HepG2 (cell line): Measurements from ENCODE around the gene PDE1C. TPM values are rescaled to one million over a fixed set of nuclear protein-coding genes. Genes with fewer than 3 reads are reported as not detected.

Experiments
- ATAC-seq: fragments of 200-7000 bp; cut with Tn5 transposase; 3 replicates; pipeline ENCODE4 v1.9.1; 2020; ENCODE audit warnings: mild to moderate bottlenecking, moderate library complexity
- BruUV-seq: library from RNA; stranded (reverse); fragments of 400-500 nt; replicated peaks from 2 replicates; lab custom pipeline; 2021; lab: Mats Ljungman, UMichigan
- CTCF ChIA-PET: fragments of 300-600 bp; formaldehyde crosslinking; extraction: SDS; loops from one replicate; lab custom pipeline; 2021; ENCODE audit warnings: low total read pairs, inconsistent platforms, low intra/inter-chr PET ratio; lab: Yijun Ruan, JAX
- POLR2A ChIA-PET: fragments of 350-600 bp; sonication (Branson Sonifier 250); formaldehyde crosslinking; loops from one replicate; lab custom pipeline; 2020; ENCODE audit warnings: antibody characterized with exemption, inconsistent platforms; lab: Yijun Ruan, JAX
- DNase-seq: peaks from one replicate; pipeline ENCODE4 v3.0.0-alpha.2; 2015; ENCODE audit warnings: low spot score
- FAIRE-seq: peaks from 3 replicates; lab custom pipeline; 2011; peaks lifted over from hg19 to GRCh38; lab: Jason Lieb, UNC
- H2AFZ ChIP-seq: one replicate; pipeline ENCODE4 v1.6.1; 2011; ENCODE audit warnings: low read length, inconsistent platforms
- H3K27ac ChIP-seq: fragments of 300-600 bp; 3 replicates; pipeline ENCODE4 v1.8.0; 2011; ENCODE audit warnings: mixed run types, mild to moderate bottlenecking, mixed read lengths, low read length, inconsistent platforms; ENCODE audit not compliant: insufficient read depth; ENCODE audit errors: extremely low read length
- H3K27me3 ChIP-seq, 2 experiments: fragments of 200-600 bp in 1 of 2; 2 replicates in 1 of 2; 3 replicates in 1 of 2; pipeline versions ENCODE4 v1.6.0 to v1.8.0; 2011; ENCODE audit warnings: low read length in 2 of 2, mild to moderate bottlenecking in 2 of 2, moderate library complexity in 2 of 2, inconsistent platforms in 1 of 2; ENCODE audit not compliant: insufficient read depth in 2 of 2, control insufficient read depth in 1 of 2
- H3K36me3 ChIP-seq, 2 experiments: fragments of 200-600 bp in 1 of 2; replicated peaks in 1 of 2; 2 replicates in 1 of 2; 3 replicates in 1 of 2; pipeline versions ENCODE4 v1.5.1 to v1.8.0; 2011; ENCODE audit warnings: low read length in 2 of 2, inconsistent platforms in 1 of 2; ENCODE audit not compliant: insufficient read depth in 2 of 2, control insufficient read depth in 1 of 2
- H3K4me1 ChIP-seq: 2 replicates; pipeline ENCODE4 v1.5.1; 2012; ENCODE audit warnings: low read length, inconsistent platforms; ENCODE audit not compliant: insufficient read depth
- H3K4me2 ChIP-seq: 2 replicates; pipeline ENCODE4 v1.6.0; 2011; ENCODE audit warnings: low read depth, low read length, inconsistent platforms
- H3K4me3 ChIP-seq, 3 experiments: fragments of 200-600 bp in 1 of 3; sonication (generic), shearing (Covaris generic) in 1 of 3; replicated peaks in 1 of 3; 2 replicates each; pipeline ENCODE4 v1.5.1; 2011 to 2016; ENCODE audit warnings: low read length in 3 of 3, inconsistent platforms in 2 of 3, low read depth in 2 of 3, mild to moderate bottlenecking in 2 of 3, control low read depth in 1 of 3, mixed read lengths in 1 of 3; ENCODE audit not compliant: insufficient read depth in 1 of 3
- H3K79me2 ChIP-seq: one replicate; pipeline ENCODE4 v1.6.1; 2011; ENCODE audit warnings: low read length, inconsistent platforms; ENCODE audit not compliant: insufficient read depth
- H3K9ac ChIP-seq: 2 replicates; pipeline ENCODE4 v1.6.0; 2011; ENCODE audit warnings: mild to moderate bottlenecking, low read depth, low read length, inconsistent platforms; ENCODE audit not compliant: insufficient read depth
- H3K9me3 ChIP-seq: 2 replicates; pipeline ENCODE4 v1.5.1; 2012; ENCODE audit warnings: mild to moderate bottlenecking, low read length
- H4K20me1 ChIP-seq: 2 replicates; pipeline ENCODE4 v1.6.0; 2011; ENCODE audit warnings: inconsistent platforms, mild to moderate bottlenecking, low read length, moderate library complexity; ENCODE audit not compliant: insufficient read depth
- HNRNPK ChIP-seq: fragments of 200-400 bp; formaldehyde crosslinking; IDR thresholded peaks from 2 replicates; pipeline ENCODE4 v1.6.1; 2018; ENCODE audit warnings: low read length, low read depth, moderate library complexity, mild to moderate bottlenecking; ENCODE audit not compliant: poor library complexity, severe bottlenecking
- NCOR1 ChIP-seq: fragments of 200-600 bp; sonication (generic); IDR thresholded peaks from 2 replicates; pipeline ENCODE4 v1.7.0; 2017; ENCODE audit warnings: antibody characterized with exemption, low read length, borderline replicate concordance
- RBAK ChIP-seq: sonication (generic); formaldehyde crosslinking; IDR thresholded peaks from 2 replicates; pipeline ENCODE4 v1.5.1; 2020; ENCODE audit warnings: mild to moderate bottlenecking, missing genetic modification reagents
- SP2 ChIP-seq: sonication (generic); formaldehyde crosslinking; IDR thresholded peaks from 2 replicates; pipeline ENCODE4 v1.5.1; 2020; ENCODE audit warnings: mild to moderate bottlenecking, missing genetic modification reagents
- XRCC5 ChIP-seq: fragments of 200-400 bp; formaldehyde crosslinking; optimal IDR thresholded peaks from 2 replicates; pipeline ENCODE3; 2017; ENCODE audit warnings: mild to moderate bottlenecking, low read length
- ZFYVE20 ChIP-seq: sonication (generic); formaldehyde crosslinking; IDR thresholded peaks from 2 replicates; pipeline ENCODE4 v1.8.0; 2023; ENCODE audit warnings: low read depth, mild to moderate bottlenecking, moderate library complexity, missing genetic modification reagents, borderline replicate concordance
- ZNF431 ChIP-seq: sonication (generic); formaldehyde crosslinking; IDR thresholded peaks from 2 replicates; pipeline ENCODE4 v1.9.0; 2022; ENCODE audit warnings: missing genetic modification reagents, low read depth, mild to moderate bottlenecking, borderline replicate concordance
- WGBS: methylation state at CpG from one replicate; pipeline ENCODE4 v1.1.6; 2017; ENCODE audit warnings: low lambda C conversion rate; 5-methylcytosine and 5-hydroxymethylcytosine counted together
- in situ Hi-C: cut with HindIII; loops from 2 replicates; pipeline ENCODE4 v1.10.0; 2017; ENCODE audit warnings: low pct_unique_long_range_greater_than_20kb; ENCODE audit not compliant: extremely low pct_ligation_motif_present
- intact Hi-C: fragments of 100-400 bp; cut with micrococcal nuclease; formaldehyde crosslinking; loops from one replicate; pipeline ENCODE4 v1.10.0; 2022; ENCODE audit not compliant: unreplicated experiment
- polyA plus RNA-seq, 8 experiments: library from polyadenylated mRNA; depleted of rRNA in 3 of 8; stranded (reverse) in 7 of 8; unstranded in 1 of 8; fragments of >200 nt; fragmentation: Illumina TruSeq in 4 of 8; extraction: Trizol in 4 of 8; gene quantifications; 2 replicates each; pipeline versions ENCODE4 v1.2.1 to v1.2.3, GENCODE V29; 2011 to 2016; ENCODE audit warnings: low read depth in 4 of 8, missing spikeins in 1 of 8, mixed read lengths in 1 of 8; ENCODE audit not compliant: insufficient read depth in 1 of 8
- total RNA-seq, 5 experiments: library from RNA; depleted of rRNA; stranded (reverse); fragments of >200 nt; fragmentation: Illumina TruSeq; extraction: Trizol; gene quantifications; 2 replicates each; pipeline ENCODE4 v1.2.3, GENCODE V29; 2016; ENCODE audit warnings: low read depth in 1 of 5
- TF ChIP-seq, protein P1 (sequence below): sonication (generic); formaldehyde crosslinking; IDR thresholded peaks from 2 replicates; pipeline ENCODE4 v1.4.0; 2020; ENCODE audit warnings: mild to moderate bottlenecking, missing genetic modification reagents
- TF ChIP-seq, protein P2 (sequence below): sonication (generic); formaldehyde crosslinking; IDR thresholded peaks from 2 replicates; pipeline ENCODE4 v1.4.0; 2020; ENCODE audit warnings: missing genetic modification reagents
- TF ChIP-seq, protein P3 (sequence below): sonication (generic); formaldehyde crosslinking; IDR thresholded peaks from 2 replicates; pipeline ENCODE4 v1.4.0; 2020; ENCODE audit warnings: mild to moderate bottlenecking, missing genetic modification reagents

PDE1C gene
- total and polyA plus RNA-seq, 2 of the 13 experiments (the other 11 are each of a cell fraction or from before 2014, with no cell fraction given) = not detected

DNA sequence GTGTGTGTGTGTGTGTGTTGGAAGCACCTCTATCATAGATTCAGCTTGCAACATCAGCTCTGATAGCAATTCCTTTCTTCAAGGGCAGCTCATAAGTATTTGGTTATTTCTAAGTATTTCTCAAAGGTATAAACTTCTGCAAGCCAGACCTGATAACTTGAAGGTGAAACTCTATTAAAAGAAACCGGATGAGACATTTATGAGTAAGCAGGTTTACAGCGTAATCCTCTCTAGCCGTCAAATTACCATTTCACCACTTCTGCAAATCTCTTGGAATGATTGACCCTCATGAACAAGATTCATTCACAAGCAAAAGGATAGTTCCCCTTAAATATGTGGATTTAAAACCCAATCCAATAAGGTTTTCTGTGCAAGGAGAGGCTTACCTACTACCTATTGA lies 23.1 kb downstream of the PDE1C start:
- no peak overlapping the region for H3K27ac ChIP-seq
- 16% methylated on average over 3 of the region's 3 CpGs for WGBS
- H3K27me3 ChIP-seq = no peaks in the 10 kb centered on the region
- H3K4me1 ChIP-seq = no peaks in the 10 kb centered on the region
- intact Hi-C loops (no loop called here), in situ Hi-C loops (no loop called here)
- BruUV-seq = no TSS peak
- no peak overlapping the region for H2AFZ ChIP-seq
- no peak for DNase-seq
- POLR2A ChIA-PET = no interaction called here
- H3K4me3 ChIP-seq = no peak overlapping the region
- no peaks in the 10 kb centered on the region for H3K36me3 ChIP-seq
- no peak overlapping the region for H3K4me2 ChIP-seq
- no peaks in the 10 kb centered on the region for H3K79me2 ChIP-seq
- FAIRE-seq = no peak
- TF ChIP-seq SP2 (CRISPR knock-in tag) (no peak), ZNF431 (CRISPR knock-in tag) (no peak), HNRNPK (no peak), XRCC5 (no peak), ZFYVE20 (CRISPR knock-in tag) (no peak), RBAK (no peak), NCOR1 (no peak)
- TF ChIP-seq, protein P1, sequence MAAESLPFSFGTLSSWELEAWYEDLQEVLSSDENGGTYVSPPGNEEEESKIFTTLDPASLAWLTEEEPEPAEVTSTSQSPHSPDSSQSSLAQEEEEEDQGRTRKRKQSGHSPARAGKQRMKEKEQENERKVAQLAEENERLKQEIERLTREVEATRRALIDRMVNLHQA = no peak
- TF ChIP-seq, protein P2, sequence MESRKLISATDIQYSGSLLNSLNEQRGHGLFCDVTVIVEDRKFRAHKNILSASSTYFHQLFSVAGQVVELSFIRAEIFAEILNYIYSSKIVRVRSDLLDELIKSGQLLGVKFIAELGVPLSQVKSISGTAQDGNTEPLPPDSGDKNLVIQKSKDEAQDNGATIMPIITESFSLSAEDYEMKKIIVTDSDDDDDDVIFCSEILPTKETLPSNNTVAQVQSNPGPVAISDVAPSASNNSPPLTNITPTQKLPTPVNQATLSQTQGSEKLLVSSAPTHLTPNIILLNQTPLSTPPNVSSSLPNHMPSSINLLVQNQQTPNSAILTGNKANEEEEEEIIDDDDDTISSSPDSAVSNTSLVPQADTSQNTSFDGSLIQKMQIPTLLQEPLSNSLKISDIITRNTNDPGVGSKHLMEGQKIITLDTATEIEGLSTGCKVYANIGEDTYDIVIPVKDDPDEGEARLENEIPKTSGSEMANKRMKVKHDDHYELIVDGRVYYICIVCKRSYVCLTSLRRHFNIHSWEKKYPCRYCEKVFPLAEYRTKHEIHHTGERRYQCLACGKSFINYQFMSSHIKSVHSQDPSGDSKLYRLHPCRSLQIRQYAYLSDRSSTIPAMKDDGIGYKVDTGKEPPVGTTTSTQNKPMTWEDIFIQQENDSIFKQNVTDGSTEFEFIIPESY = no peak
- TF ChIP-seq, protein P3, sequence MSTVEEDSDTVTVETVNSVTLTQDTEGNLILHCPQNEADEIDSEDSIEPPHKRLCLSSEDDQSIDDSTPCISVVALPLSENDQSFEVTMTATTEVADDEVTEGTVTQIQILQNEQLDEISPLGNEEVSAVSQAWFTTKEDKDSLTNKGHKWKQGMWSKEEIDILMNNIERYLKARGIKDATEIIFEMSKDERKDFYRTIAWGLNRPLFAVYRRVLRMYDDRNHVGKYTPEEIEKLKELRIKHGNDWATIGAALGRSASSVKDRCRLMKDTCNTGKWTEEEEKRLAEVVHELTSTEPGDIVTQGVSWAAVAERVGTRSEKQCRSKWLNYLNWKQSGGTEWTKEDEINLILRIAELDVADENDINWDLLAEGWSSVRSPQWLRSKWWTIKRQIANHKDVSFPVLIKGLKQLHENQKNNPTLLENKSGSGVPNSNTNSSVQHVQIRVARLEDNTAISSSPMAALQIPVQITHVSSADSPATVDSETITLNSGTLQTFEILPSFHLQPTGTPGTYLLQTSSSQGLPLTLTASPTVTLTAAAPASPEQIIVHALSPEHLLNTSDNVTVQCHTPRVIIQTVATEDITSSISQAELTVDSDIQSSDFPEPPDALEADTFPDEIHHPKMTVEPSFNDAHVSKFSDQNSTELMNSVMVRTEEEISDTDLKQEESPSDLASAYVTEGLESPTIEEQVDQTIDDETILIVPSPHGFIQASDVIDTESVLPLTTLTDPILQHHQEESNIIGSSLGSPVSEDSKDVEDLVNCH (CRISPR knock-in tag) = no peak
- TF ChIP-seq, all 625 proteins: peak for 0
- H3K9me3 ChIP-seq = no peaks in the 10 kb centered on the region
- CTCF ChIA-PET = no interaction called here
- H4K20me1 ChIP-seq = no peaks in the 10 kb centered on the region
- ATAC-seq = no peak
- no peak overlapping the region for H3K9ac ChIP-seq
